Activated CD4-positive, alpha-beta T cell treated with anti-CD3 and anti-CD28 coated beads, Interleukin-2, Interleukin-6, amounts not matched to agents 100 ng/mL and 50 ng/mL, durations not matched to agents 16 hours and 8 hours (primary cell): ENCODE measurements around the gene CARS1.
A peak's percentile ranks its signal among the peaks of the same experiment; 100 is the strongest.

Experiments used
- DNase-seq: peaks from one replicate; pipeline ENCODE4 v3.0.0-alpha.2; 2020

CARS1 gene

GRCh38 chr11:3057069-3057963 is at the start of gene CARS1:
CARS1 (minus strand) TSS chr11:3057423; CDS start chr11:3057367, 56 bp downstream.
- DNase-seq, result peak; percentile 96

GRCh38 chr11:3105791-3106735 is 48.8 kb upstream of the CARS1 start:
- DNase-seq, result no peak

- DNase-seq, result no peak
Measured at GRCh38 chr11:3104961-3105790, 48.0 kb upstream of the CARS1 start.

- no peak for DNase-seq
Measured at GRCh38 chr11:3104051-3104714, 47.0 kb upstream of the CARS1 start.

GRCh38 chr11:3103076-3103475 is 45.9 kb upstream of the CARS1 start:
- DNase-seq, result no peak

- no peak for DNase-seq
Measured at GRCh38 chr11:3102641-3102921, 45.4 kb upstream of the CARS1 start.

GRCh38 chr11:3101921-3102640 is 44.9 kb upstream of the CARS1 start:
- DNase-seq, result no peak

GRCh38 chr11:3099178-3099577 is 42.0 kb upstream of the CARS1 start:
- no peak for DNase-seq

GRCh38 chr11:3096909-3097530 is 39.8 kb upstream of the CARS1 start:
- no peak for DNase-seq

GRCh38 chr11:3095712-3096361 is 38.6 kb upstream of the CARS1 start:
- DNase-seq, result no peak

GRCh38 chr11:3094223-3094824 is 37.1 kb upstream of the CARS1 start:
- no peak for DNase-seq

- DNase-seq, result no peak
Measured at GRCh38 chr11:3093281-3094191, 36.3 kb upstream of the CARS1 start.

- DNase-seq, result no peak
Measured at GRCh38 chr11:3092603-3093141, 35.4 kb upstream of the CARS1 start.

GRCh38 chr11:3091846-3092602 is 34.8 kb upstream of the CARS1 start:
- peak; percentile 82 for DNase-seq

GRCh38 chr11:3091081-3091845 is 34.0 kb upstream of the CARS1 start:
- DNase-seq, result no peak

- DNase-seq, result no peak
Measured at GRCh38 chr11:3090096-3090901, 33.1 kb upstream of the CARS1 start.
